ENCODE measurements around the gene PPFIA3. TPM values are rescaled to one million over a fixed set of nuclear protein-coding genes. Genes with fewer than 3 reads are reported as not detected.

PPFIA3 gene
- total and polyA plus RNA-seq, 2 of the 4 experiments (the other 2 are of a cell fraction): 0.90 to 2.4 TPM

- H2AK9ac ChIP-seq (replicated peaks; ENCODE audit: low read depth, low read length, poor library complexity): no peak overlapping the region
- H3K9me3 ChIP-seq (ENCODE audit: control insufficient read depth, insufficient read depth, low read length): no peaks in the 10 kb centered on the region
- H3K4ac ChIP-seq (ENCODE audit: low read depth, low read length): no peak overlapping the region
- no peak overlapping the region for H2BK120ac ChIP-seq (ENCODE audit: low read depth, low read length)
- dilution Hi-C loops (cut with HindIII; ENCODE audit: low sequenced_read_pairs, unreplicated experiment): no loop called here
- H3K4me3 ChIP-seq (ENCODE audit: insufficient read depth, low read depth, low read length): no peak overlapping the region
- no peak overlapping the region for H2BK20ac ChIP-seq (ENCODE audit: low read depth, low read length)
- H2BK15ac ChIP-seq (ENCODE audit: low read depth, low read length): no peak overlapping the region
- H4K8ac ChIP-seq (ENCODE audit: low read depth in 2 of 2, low read length in 2 of 2): no peak overlapping the region
- no peak overlapping the region for H3K9ac ChIP-seq (ENCODE audit: low read depth, low read length)
- peaks cover 6% of the 10 kb centered on the region; the same call in 1 of the 2 replicates for H3K9me1 ChIP-seq (ENCODE audit: insufficient read depth, low read length)
- no peaks in the 10 kb centered on the region for H3K36me3 ChIP-seq (ENCODE audit: control insufficient read depth, insufficient read depth, low read length)
- WGBS, 2 experiments (ENCODE audit: extremely low coverage in 2 of 2, insufficient read length in 1 of 2): no CpG with 5 or more reads among the region's 5 CpGs
- ATAC-seq (ENCODE audit: low read depth) (no peak), DNase-seq (no peak)
- H2AK5ac ChIP-seq (ENCODE audit: low read depth, low read length): no peak overlapping the region
- no peaks in the 10 kb centered on the region for H3K27me3 ChIP-seq (ENCODE audit: control insufficient read depth, insufficient read depth, low read length)
- H3K4me2 ChIP-seq (ENCODE audit: low read depth, low read length): no peak overlapping the region
- H3K23ac ChIP-seq (ENCODE audit: low read depth, low read length): no peak overlapping the region
- peaks cover 2% of the 10 kb centered on the region for H3K4me1 ChIP-seq (ENCODE audit: control insufficient read depth, insufficient read depth, low read length)
- no peak overlapping the region for H3K56ac ChIP-seq (ENCODE audit: extremely low read depth, insufficient read depth, low read length)
- TF ChIP-seq USF2 (IDR thresholded peaks at IDR 0.05; ENCODE audit: low read depth, low read length): no peak
- TF ChIP-seq ELK1 (IDR thresholded peaks at IDR 0.05; ENCODE audit: borderline replicate concordance, low read depth, low read length): no peak
- no peak for TF ChIP-seq MAZ (IDR thresholded peaks at IDR 0.05; ENCODE audit: borderline replicate concordance, low read depth, low read length)
- no peak for TF ChIP-seq SMC3 (IDR thresholded peaks at IDR 0.05; ENCODE audit: low read depth, low read length)
- no peak for TF ChIP-seq CHD1 (IDR thresholded peaks at IDR 0.05; ENCODE audit: low read depth, low read length)
- no peak for TF ChIP-seq RFX5 (IDR thresholded peaks at IDR 0.05; ENCODE audit: low read depth, low read length)
- TF ChIP-seq POLR2A (IDR thresholded peaks at IDR 0.05; ENCODE audit: low read depth, low read length): no peak
- no peak for TF ChIP-seq BHLHE40 (IDR thresholded peaks at IDR 0.05; ENCODE audit: low read depth, low read length)
- no peak for TF ChIP-seq CEBPB (IDR thresholded peaks at IDR 0.05; ENCODE audit: low read depth, low read length)
- no peak for TF ChIP-seq CTCF (conservative IDR thresholded peaks at IDR 0.05; ENCODE audit: low read depth, low read length)
- TF ChIP-seq NFE2L2 (IDR thresholded peaks at IDR 0.05; ENCODE audit: low read depth, low read length): no peak
- TF ChIP-seq MAFK (IDR thresholded peaks at IDR 0.05; ENCODE audit: low read depth, low read length): no peak
- TF ChIP-seq RCOR1 (IDR thresholded peaks at IDR 0.05; ENCODE audit: insufficient replicate concordance, low read length): no peak
- no peak for TF ChIP-seq RAD21 (IDR thresholded peaks at IDR 0.05; ENCODE audit: low read length)
- no peak for TF ChIP-seq FOS (IDR thresholded peaks at IDR 0.05; ENCODE audit: low read depth, low read length)
- TF ChIP-seq MXI1 (IDR thresholded peaks at IDR 0.05; ENCODE audit: borderline replicate concordance, low read depth, low read length): no peak
- ChIA-PET CTCF (no interaction called here), POLR2A (ENCODE audit: unreplicated experiment) (no interaction called here)
- no TSS peak for BruUV-seq (replicated peaks)
- in situ Hi-C loops (cut with MboI; ENCODE audit: low sequenced_read_pairs): no loop called here
- no peaks in the 10 kb centered on the region for H4K20me1 ChIP-seq (ENCODE audit: insufficient read depth, low read length)
- H2BK5ac ChIP-seq (ENCODE audit: low read depth, low read length, poor library complexity, severe bottlenecking): no peak overlapping the region
- H3K79me1 ChIP-seq (ENCODE audit: low read depth in 1 of 2, low read length in 2 of 2): no peaks in the 10 kb centered on the region
- H3K18ac ChIP-seq (ENCODE audit: low read depth, low read length): no peak overlapping the region
- no peak overlapping the region for H2AFZ ChIP-seq (replicated peaks; ENCODE audit: low read length, poor library complexity)
- no peak overlapping the region for H4K5ac ChIP-seq (ENCODE audit: low read depth, low read length)
- no peak overlapping the region for H4K91ac ChIP-seq (ENCODE audit: insufficient read depth, low read depth, low read length)
- H3K14ac ChIP-seq (replicated peaks; ENCODE audit: low read depth, low read length): no peak overlapping the region
- H3K27ac ChIP-seq (ENCODE audit: insufficient read depth, low read length): no peak overlapping the region
- intact Hi-C loops (cut with micrococcal nuclease): no loop called here
Observed at GRCh38 chr19:49135686-49136085, 16.3 kb downstream of the PPFIA3 start.
